NCI-H1417 (cell line): ENCODE results near the gene ISM1.

Source experiments
- DNase-seq, 3 experiments: peaks; one replicate each; lab custom pipeline; 2025; lab: John Stamatoyannopoulos, UW

Gene ISM1

GRCh38 chr20:13220904-13221297 is at the start of gene ISM1:
TSS of gene ISM1 (plus strand) at chr20:13221274. CDS start at chr20:13221777, 503 bp downstream.
- DNase-seq: peak in 1 of 3 experiments; percentile 85

GRCh38 chr20:13173201-13173600 is 47.9 kb upstream of the ISM1 start:
- DNase-seq: no peak

GRCh38 chr20:13174402-13174801 is 46.7 kb upstream of the ISM1 start:
- DNase-seq: no peak

- no peak for DNase-seq
Measured at GRCh38 chr20:13180986-13181889, 39.8 kb upstream of the ISM1 start.

- no peak for DNase-seq
Measured at GRCh38 chr20:13183005-13183404, 38.1 kb upstream of the ISM1 start.

- no peak for DNase-seq
Measured at GRCh38 chr20:13186043-13186774, 34.9 kb upstream of the ISM1 start.

GRCh38 chr20:13187899-13188298 is 33.2 kb upstream of the ISM1 start:
- no peak for DNase-seq

GRCh38 chr20:13199279-13199678 is 21.8 kb upstream of the ISM1 start:
- DNase-seq: peak; percentile 6 to 60 (median 54)

- peak; percentile 77 to 100 (median 90) for DNase-seq
Measured at GRCh38 chr20:13200767-13201500, 20.1 kb upstream of the ISM1 start.

GRCh38 chr20:13202565-13202964 is 18.5 kb upstream of the ISM1 start:
- DNase-seq: peak in 2 of 3 experiments; percentile 26 to 63

- no peak for DNase-seq
Measured at GRCh38 chr20:13205425-13205824, 15.6 kb upstream of the ISM1 start.

- peak in 2 of 3 experiments; percentile 35 to 83 for DNase-seq
Measured at GRCh38 chr20:13205848-13206434, 15.1 kb upstream of the ISM1 start.

- no peak for DNase-seq
Measured at GRCh38 chr20:13207016-13207415, 14.1 kb upstream of the ISM1 start.

- DNase-seq: no peak
Measured at GRCh38 chr20:13211956-13212618, 9.0 kb upstream of the ISM1 start.

- no peak for DNase-seq
Measured at GRCh38 chr20:13212750-13213149, 8.3 kb upstream of the ISM1 start.

- DNase-seq: no peak
Measured at GRCh38 chr20:13213335-13213734, 7.7 kb upstream of the ISM1 start.

GRCh38 chr20:13216533-13216932 is 4.5 kb upstream of the ISM1 start:
- DNase-seq: no peak

- DNase-seq: no peak
Measured at GRCh38 chr20:13219327-13220193, 1.5 kb upstream of the ISM1 start.

GRCh38 chr20:13220194-13220903 is 725 bp upstream of the ISM1 start:
- peak in 2 of 3 experiments; percentile 85 to 91 for DNase-seq

GRCh38 chr20:13221313-13221672 is 219 bp downstream of the ISM1 start:
- DNase-seq: no peak
